Astrocyte of the spinal cord (primary cell): ENCODE measurements around the gene TDRD7.

Experiments used
- DNase-seq: peaks from one replicate; pipeline ENCODE4 v3.0.0; 2011; ENCODE audit warnings: low read depth, low spot score
- H3K4me3 ChIP-seq: 2 replicates; pipeline ENCODE4 v1.5.1; 2011; ENCODE audit warnings: low read depth, mild to moderate bottlenecking, low read length, moderate library complexity
- in situ Hi-C: cut with HindIII; loops from 2 replicates; pipeline ENCODE4 v1.10.0; 2017; ENCODE audit warnings: low sequenced_read_pairs
- TF ChIP-seq, protein P1 (sequence below): IDR thresholded peaks from 2 replicates; pipeline ENCODE4 v1.5.1; 2012; ENCODE audit warnings: low read depth, mild to moderate bottlenecking, low read length, inconsistent platforms

The TDRD7 gene

DNA sequence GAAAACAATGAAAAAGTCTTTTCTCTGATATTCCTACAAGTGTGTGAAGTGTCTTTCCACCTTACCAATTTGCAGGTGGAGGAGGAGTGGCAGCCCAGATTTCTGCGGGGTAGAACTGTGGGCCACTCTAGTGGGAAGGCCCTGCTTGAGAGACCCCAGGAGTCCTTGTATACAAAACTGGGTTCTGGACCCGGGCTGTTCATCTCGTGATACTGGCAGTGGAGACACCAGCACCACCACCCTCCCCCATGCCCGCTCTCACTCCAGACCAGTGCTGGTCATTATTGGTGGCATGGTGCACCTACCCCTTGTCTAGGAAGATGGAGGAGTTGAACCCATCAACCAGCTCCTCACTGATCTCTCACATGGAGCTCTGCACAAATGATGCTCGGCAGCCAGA, 16.2 kb upstream of the TDRD7 start:
- no peak overlapping the region for H3K4me3 ChIP-seq
- TF ChIP-seq, protein P1, sequence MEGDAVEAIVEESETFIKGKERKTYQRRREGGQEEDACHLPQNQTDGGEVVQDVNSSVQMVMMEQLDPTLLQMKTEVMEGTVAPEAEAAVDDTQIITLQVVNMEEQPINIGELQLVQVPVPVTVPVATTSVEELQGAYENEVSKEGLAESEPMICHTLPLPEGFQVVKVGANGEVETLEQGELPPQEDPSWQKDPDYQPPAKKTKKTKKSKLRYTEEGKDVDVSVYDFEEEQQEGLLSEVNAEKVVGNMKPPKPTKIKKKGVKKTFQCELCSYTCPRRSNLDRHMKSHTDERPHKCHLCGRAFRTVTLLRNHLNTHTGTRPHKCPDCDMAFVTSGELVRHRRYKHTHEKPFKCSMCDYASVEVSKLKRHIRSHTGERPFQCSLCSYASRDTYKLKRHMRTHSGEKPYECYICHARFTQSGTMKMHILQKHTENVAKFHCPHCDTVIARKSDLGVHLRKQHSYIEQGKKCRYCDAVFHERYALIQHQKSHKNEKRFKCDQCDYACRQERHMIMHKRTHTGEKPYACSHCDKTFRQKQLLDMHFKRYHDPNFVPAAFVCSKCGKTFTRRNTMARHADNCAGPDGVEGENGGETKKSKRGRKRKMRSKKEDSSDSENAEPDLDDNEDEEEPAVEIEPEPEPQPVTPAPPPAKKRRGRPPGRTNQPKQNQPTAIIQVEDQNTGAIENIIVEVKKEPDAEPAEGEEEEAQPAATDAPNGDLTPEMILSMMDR, result no peak
- in situ Hi-C loops, result no loop called here
- DNase-seq, result no peak

DNA sequence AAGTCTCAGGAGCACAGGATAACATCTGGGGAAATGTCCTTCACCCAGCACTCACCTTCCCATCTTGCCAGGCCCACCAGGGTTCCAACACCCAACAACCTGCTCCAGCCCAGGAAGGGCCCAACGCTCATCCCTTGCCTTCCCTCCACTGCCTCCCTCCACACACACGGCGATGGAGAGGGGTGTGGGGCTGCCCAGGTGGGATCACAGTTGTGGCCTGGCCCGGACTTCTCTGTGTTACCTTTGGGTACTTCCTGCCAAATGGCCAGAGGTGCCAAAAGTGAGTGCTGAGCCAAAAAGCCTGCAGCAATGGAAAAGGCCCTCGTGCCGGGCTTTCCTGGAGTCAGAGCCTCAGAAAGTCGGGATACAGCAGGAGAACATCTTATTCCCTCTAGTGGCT, 15.6 kb upstream of the TDRD7 start:
- TF ChIP-seq, protein P1, result no peak
- in situ Hi-C loops, result no loop called here

DNA sequence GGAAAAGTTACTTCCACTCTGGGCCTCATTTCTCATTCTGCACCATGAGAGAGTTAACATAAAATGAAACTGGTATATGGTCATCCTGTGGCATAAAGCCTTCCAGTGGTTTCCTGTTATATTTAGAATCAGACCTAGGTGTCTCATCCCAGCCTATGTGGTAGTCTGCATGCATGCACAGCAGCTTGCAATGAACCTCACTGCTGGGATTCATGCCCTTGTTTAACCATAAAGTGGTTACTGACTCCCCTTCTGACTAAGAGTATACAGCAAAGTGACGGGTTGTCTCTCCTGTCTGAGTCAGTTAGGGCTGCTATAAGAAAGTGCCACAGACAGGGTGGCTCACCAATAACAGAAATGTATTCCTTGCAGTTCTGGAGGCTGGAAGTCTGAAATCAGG, 14.7 kb upstream of the TDRD7 start:
- no peak for DNase-seq
- TF ChIP-seq, protein P1, result no peak
- in situ Hi-C loops, result no loop called here
- no peak overlapping the region for H3K4me3 ChIP-seq

More for the DNA sequence above, 15.6 kb upstream of the TDRD7 start:
- no peak overlapping the region for H3K4me3 ChIP-seq
- DNase-seq, result no peak

DNA sequence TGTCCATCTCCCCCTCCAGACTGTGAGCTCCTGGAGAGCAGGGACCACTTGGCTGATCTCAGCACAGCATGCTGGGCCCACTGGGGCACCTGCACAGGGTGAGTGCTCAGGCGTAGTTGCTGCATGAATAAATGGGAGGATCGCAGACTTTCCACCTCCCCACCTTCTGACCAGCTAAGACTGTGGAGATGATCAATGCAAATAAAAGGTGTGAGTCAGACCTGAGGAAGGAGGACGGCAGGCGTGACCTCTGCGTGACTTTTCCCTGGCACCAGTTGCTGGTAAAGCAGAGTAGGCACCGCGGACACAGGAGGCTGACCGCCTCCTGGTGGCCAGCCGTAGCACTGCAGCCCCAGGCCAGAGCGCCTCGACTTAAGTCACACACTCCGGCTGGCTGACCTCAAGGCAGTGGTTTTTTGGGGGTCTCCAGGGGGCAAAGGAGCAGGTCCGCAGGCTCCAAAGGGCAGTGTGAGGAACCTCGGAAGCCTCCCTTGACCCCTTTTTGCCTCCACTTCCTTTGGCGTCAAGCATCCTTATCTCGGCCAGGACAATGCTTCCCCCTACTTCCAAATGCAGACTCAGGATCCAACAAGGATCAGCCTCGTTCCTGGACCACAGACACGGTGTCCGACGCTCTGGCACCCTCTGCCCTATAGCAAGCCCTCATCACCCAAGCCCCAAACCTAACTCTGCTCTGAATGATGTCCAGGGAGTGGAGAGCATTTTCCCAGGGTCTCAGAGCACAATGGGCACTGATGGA, 12.7 kb upstream of the TDRD7 start:
- no peak overlapping the region for H3K4me3 ChIP-seq
- in situ Hi-C loops, result no loop called here
- TF ChIP-seq, protein P1, result peak; percentile 95
- DNase-seq, result peak; percentile 65

DNA sequence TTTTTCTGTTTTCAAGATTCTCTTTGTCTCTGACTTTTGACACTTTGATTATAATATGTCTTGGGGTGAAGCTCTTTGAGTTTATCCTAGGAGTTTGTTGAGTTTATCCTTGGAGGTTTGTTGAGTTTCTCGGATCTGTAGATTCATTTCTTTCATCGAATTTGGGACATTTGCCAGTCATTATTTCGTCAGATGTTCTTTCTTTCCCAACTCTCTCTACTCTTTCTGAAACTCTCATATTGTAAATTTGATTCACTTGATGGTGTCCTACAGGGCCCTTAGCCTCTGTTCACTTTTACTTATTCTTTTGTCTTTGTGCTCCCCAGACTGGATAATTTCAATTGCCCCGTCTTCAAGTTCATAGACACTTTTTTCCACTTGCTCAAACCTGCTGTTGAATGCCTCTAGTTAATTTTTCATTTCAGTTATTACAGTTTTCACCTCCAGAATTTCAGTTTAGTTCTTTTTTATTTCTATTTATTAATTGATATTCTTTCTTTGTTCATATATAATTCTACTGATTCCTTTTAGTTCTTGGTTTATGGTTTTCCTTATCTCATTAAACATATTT, 8.1 kb upstream of the TDRD7 start:
- DNase-seq, result no peak
- no peak overlapping the region for H3K4me3 ChIP-seq
- in situ Hi-C loops, result no loop called here
- TF ChIP-seq, protein P1, result no peak

DNA sequence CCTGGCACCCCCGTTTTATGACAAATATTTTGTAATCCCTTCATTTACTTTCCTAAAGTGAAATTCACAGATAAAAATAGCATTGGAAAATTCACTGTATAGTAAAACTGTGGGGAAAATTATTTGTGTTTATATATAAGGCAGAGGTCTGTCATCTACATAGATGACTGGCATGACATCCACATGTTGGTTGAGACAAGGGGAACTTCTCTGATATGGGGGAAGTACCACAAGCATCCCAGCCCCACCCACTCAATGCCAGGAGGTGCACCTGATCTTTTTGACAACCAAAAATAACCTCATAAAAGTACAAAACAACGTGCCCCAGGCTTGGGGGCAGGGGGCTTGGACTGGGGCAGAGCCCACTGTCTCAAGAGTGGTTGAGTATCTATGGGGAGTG, 6.3 kb upstream of the TDRD7 start:
- in situ Hi-C loops, result no loop called here
- no peak overlapping the region for H3K4me3 ChIP-seq
- no peak for DNase-seq
- TF ChIP-seq, protein P1, result no peak
